ENCODE data around the gene SIX5.
"Not testable (repeated sequence)": the region's sequence is repeated elsewhere in the genome, so short reads cannot be mapped to it uniquely, and the experiment has no call there.

The SIX5 gene

GRCh38 chr19:45752639-45753038 is 16.4 kb downstream of the SIX5 start:
- H3K4me3 ChIP-seq (ENCODE audit: low read depth in 1 of 2, low read length in 2 of 2) = no peak overlapping the region
- H3K4me2 ChIP-seq (ENCODE audit: insufficient read depth, low read length) = no peak overlapping the region
- ATAC-seq (ENCODE audit: insufficient read depth, low read depth) (no peak), DNase-seq (no peak)
- H3K4me1 ChIP-seq (ENCODE audit: insufficient read depth, low read length) = no peaks in the 10 kb centered on the region
- TF ChIP-seq, protein P1, sequence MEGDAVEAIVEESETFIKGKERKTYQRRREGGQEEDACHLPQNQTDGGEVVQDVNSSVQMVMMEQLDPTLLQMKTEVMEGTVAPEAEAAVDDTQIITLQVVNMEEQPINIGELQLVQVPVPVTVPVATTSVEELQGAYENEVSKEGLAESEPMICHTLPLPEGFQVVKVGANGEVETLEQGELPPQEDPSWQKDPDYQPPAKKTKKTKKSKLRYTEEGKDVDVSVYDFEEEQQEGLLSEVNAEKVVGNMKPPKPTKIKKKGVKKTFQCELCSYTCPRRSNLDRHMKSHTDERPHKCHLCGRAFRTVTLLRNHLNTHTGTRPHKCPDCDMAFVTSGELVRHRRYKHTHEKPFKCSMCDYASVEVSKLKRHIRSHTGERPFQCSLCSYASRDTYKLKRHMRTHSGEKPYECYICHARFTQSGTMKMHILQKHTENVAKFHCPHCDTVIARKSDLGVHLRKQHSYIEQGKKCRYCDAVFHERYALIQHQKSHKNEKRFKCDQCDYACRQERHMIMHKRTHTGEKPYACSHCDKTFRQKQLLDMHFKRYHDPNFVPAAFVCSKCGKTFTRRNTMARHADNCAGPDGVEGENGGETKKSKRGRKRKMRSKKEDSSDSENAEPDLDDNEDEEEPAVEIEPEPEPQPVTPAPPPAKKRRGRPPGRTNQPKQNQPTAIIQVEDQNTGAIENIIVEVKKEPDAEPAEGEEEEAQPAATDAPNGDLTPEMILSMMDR (IDR thresholded peaks at IDR 0.05; ENCODE audit: borderline replicate concordance, extremely low read depth, low read length, poor library complexity, severe bottlenecking) = no peak
- no peak for TF ChIP-seq EZH2 (IDR thresholded peaks at IDR 0.05; ENCODE audit: borderline replicate concordance, low read depth, low read length, severe bottlenecking)
- no peak overlapping the region for H2AFZ ChIP-seq (ENCODE audit: low read depth, low read length)
- no peaks in the 10 kb centered on the region for H4K20me1 ChIP-seq (ENCODE audit: insufficient read depth, low read length)
- no peak overlapping the region for H3K27ac ChIP-seq (ENCODE audit: low read length)
- H3K36me3 ChIP-seq (ENCODE audit: insufficient read depth, low read length) = no peaks in the 10 kb centered on the region
- H3K27me3 ChIP-seq (ENCODE audit: insufficient read depth, low read length, poor library complexity) = no peaks in the 10 kb centered on the region
- no peaks in the 10 kb centered on the region for H3K79me2 ChIP-seq (ENCODE audit: insufficient read depth, low read length)
- no peak overlapping the region for H3K9ac ChIP-seq (ENCODE audit: low read depth, low read length)
- no peaks in the 10 kb centered on the region for H3K9me3 ChIP-seq (ENCODE audit: insufficient read depth, low read length, severe bottlenecking)

GRCh38 chr19:45751483-45751882 is 17.6 kb downstream of the SIX5 start:
- ATAC-seq (ENCODE audit: insufficient read depth, low read depth); H3K79me2 ChIP-seq (ENCODE audit: insufficient read depth, low read length); DNase-seq; H3K4me1 ChIP-seq (ENCODE audit: insufficient read depth, low read length); H3K9ac ChIP-seq (ENCODE audit: low read depth, low read length); H3K4me3 ChIP-seq (ENCODE audit: low read depth in 1 of 2, low read length in 2 of 2); H3K9me3 ChIP-seq (ENCODE audit: insufficient read depth, low read length, severe bottlenecking); H3K36me3 ChIP-seq (ENCODE audit: insufficient read depth, low read length); H3K4me2 ChIP-seq (ENCODE audit: insufficient read depth, low read length); H4K20me1 ChIP-seq (ENCODE audit: insufficient read depth, low read length); H2AFZ ChIP-seq (ENCODE audit: low read depth, low read length); H3K27me3 ChIP-seq (ENCODE audit: insufficient read depth, low read length, poor library complexity); H3K27ac ChIP-seq (ENCODE audit: low read length): not testable (repeated sequence)

DNA sequence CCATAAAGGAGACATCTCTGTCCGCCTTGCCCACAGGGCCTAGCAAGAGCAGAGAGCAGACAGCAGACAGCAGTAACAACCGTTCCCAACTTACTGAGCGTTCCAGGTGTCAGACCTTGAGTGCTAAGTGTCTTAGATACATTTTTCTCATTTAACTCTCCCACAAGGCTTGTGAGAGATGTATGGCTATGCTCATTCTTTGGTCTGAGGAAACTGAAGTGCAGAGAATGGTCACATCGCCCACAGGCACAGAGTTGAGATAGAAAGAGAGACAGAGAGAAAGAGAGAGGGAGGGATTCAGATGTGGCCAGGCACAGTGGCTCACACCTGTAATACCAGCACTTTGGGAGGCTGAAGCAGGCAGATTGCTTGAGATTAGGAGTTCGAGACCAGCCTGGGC is 21.5 kb downstream of the SIX5 start:
- Histone ChIP-seq H3K36me3 (ENCODE audit: insufficient read depth, low read length) (no peaks in the 10 kb centered on the region), H2AFZ (ENCODE audit: low read depth, low read length) (no peak overlapping the region), H3K4me3 (ENCODE audit: low read depth in 1 of 2, low read length in 2 of 2) (no peak overlapping the region), H3K79me2 (ENCODE audit: insufficient read depth, low read length) (no peaks in the 10 kb centered on the region), H3K9ac (ENCODE audit: low read depth, low read length) (no peak overlapping the region), H3K4me1 (ENCODE audit: insufficient read depth, low read length) (no peaks in the 10 kb centered on the region), H3K27ac (ENCODE audit: low read length) (no peak overlapping the region), H3K4me2 (ENCODE audit: insufficient read depth, low read length) (no peak overlapping the region), H3K27me3 (ENCODE audit: insufficient read depth, low read length, poor library complexity) (peaks cover 14% of the 10 kb centered on the region), H4K20me1 (ENCODE audit: insufficient read depth, low read length) (no peaks in the 10 kb centered on the region), H3K9me3 (ENCODE audit: insufficient read depth, low read length, severe bottlenecking) (no peaks in the 10 kb centered on the region)
- ATAC-seq (ENCODE audit: insufficient read depth, low read depth) = no peak
- TF ChIP-seq, protein P1 (IDR thresholded peaks at IDR 0.05; ENCODE audit: borderline replicate concordance, extremely low read depth, low read length, poor library complexity, severe bottlenecking) = no peak
- TF ChIP-seq EZH2 (IDR thresholded peaks at IDR 0.05; ENCODE audit: borderline replicate concordance, low read depth, low read length, severe bottlenecking) = no peak
- no peak for DNase-seq

DNA sequence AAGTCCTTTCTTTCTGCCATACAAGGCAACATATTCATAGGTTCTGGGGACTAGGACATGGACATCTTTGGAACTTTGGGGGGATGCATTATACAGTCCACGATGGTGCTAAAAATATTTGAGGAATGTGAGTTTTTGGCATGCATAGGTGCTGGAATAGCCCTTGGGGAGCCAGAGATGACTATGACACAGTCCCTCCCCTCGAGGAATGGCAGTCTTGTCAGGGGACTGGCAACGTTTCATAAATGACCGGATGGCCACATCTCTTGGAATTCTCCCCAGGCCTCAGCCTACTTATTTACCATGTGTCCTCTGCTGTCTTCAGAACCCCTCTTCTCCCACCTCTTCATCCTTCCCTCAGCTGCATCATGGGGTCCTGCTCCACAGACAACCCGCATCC is 22.2 kb downstream of the SIX5 start:
- Histone ChIP-seq H3K4me1 (ENCODE audit: insufficient read depth, low read length) (no peaks in the 10 kb centered on the region), H3K27ac (ENCODE audit: low read length) (no peak overlapping the region), H2AFZ (ENCODE audit: low read depth, low read length) (no peak overlapping the region), H3K36me3 (ENCODE audit: insufficient read depth, low read length) (no peaks in the 10 kb centered on the region), H3K27me3 (ENCODE audit: insufficient read depth, low read length, poor library complexity) (peaks cover 14% of the 10 kb centered on the region), H3K4me2 (ENCODE audit: insufficient read depth, low read length) (no peak overlapping the region), H3K9ac (ENCODE audit: low read depth, low read length) (no peak overlapping the region), H3K4me3 (ENCODE audit: low read depth in 1 of 2, low read length in 2 of 2) (no peak overlapping the region), H4K20me1 (ENCODE audit: insufficient read depth, low read length) (no peaks in the 10 kb centered on the region), H3K79me2 (ENCODE audit: insufficient read depth, low read length) (no peaks in the 10 kb centered on the region), H3K9me3 (ENCODE audit: insufficient read depth, low read length, severe bottlenecking) (no peaks in the 10 kb centered on the region)
- ATAC-seq (ENCODE audit: insufficient read depth, low read depth) (no peak), DNase-seq (no peak)
- TF ChIP-seq EZH2 (IDR thresholded peaks at IDR 0.05; ENCODE audit: borderline replicate concordance, low read depth, low read length, severe bottlenecking) = no peak
- TF ChIP-seq, protein P1 (IDR thresholded peaks at IDR 0.05; ENCODE audit: borderline replicate concordance, extremely low read depth, low read length, poor library complexity, severe bottlenecking) = no peak
